Testis (tissue), 3 donors: ENCODE results near the gene SGMS2. TPM values are rescaled to one million over a fixed set of nuclear protein-coding genes. Genes with fewer than 3 reads are reported as not detected.

ENCODE experiments used
- DNase-seq: peaks from one replicate; pipeline ENCODE4 v3.0.0-alpha.2; 2019
- H3K27ac ChIP-seq, 2 donors: fragments of 200-600 bp; sonication (generic); one replicate each; pipeline ENCODE4 v1.5.1; 2019
- H3K27me3 ChIP-seq: fragments of 200-600 bp; sonication (generic); one replicate; pipeline ENCODE4 v1.5.1; 2019
- H3K36me3 ChIP-seq: fragments of 200-600 bp; sonication (generic); one replicate; pipeline ENCODE4 v1.5.1; 2017; ENCODE audit warnings: low read depth; ENCODE audit errors: missing control alignments
- H3K4me1 ChIP-seq: fragments of 200-600 bp; sonication (generic); one replicate; pipeline ENCODE4 v1.5.1; 2019
- H3K4me3 ChIP-seq, 2 donors: fragments of 200-600 bp; sonication (generic); one replicate each; pipeline ENCODE4 v1.5.1; 2017 to 2019
- H3K9me3 ChIP-seq: fragments of 200-600 bp; sonication (generic); one replicate; pipeline ENCODE4 v1.5.1; 2017
- CTCF ChIP-seq, 3 experiments: fragments of 450-650 bp in 2 of 3; fragments of 200-600 bp in 1 of 3; sonication (generic) in 1 of 3; IDR thresholded peaks; one replicate each; pipeline ENCODE4 v1.5.1; 2016 to 2019; ENCODE audit warnings: antibody characterized with exemption in 3 of 3, mild to moderate bottlenecking in 2 of 3, moderate library complexity in 1 of 3
- POLR2A ChIP-seq: fragments of 450-650 bp; IDR thresholded peaks from one replicate; pipeline ENCODE4 v1.6.1; 2017; ENCODE audit warnings: antibody characterized with exemption, mild to moderate bottlenecking, moderate library complexity
- WGBS, 2 donors: methylation state at CpG; one replicate each; pipeline ENCODE4 v1.1.5; 2018; 5-methylcytosine and 5-hydroxymethylcytosine counted together
- intact Hi-C: fragments of 100-400 bp; cut with DNase I; formaldehyde crosslinking; loops from one replicate; pipeline ENCODE4 v1.15.1; 2023; ENCODE audit warnings: low total_unique reads
- polyA plus RNA-seq: library from polyadenylated mRNA; stranded (reverse); fragments of 350-450 nt; fragmentation: Illumina TruSeq; extraction: RNeasy Lipid Tissue Mini Kit (QIAGEN cat#74804); gene quantifications from one replicate; pipeline ENCODE4 v1.2.3, GENCODE V29; 2014; ENCODE audit warnings: low read depth, low replicate concordance; ENCODE audit not compliant: insufficient read depth
- total RNA-seq, 2 donors: library from RNA; depleted of rRNA; stranded (reverse); fragments of >200 nt; gene quantifications; one replicate each; pipeline ENCODE4 v1.2.3, GENCODE V29; 2016

SGMS2 gene
- total and polyA plus RNA-seq, 3 donors from 2014 or later, result 22.2 to 31.7 (median 24.2) TPM

GRCh38 chr4:107866726-107867125, 42.0 kb downstream of the SGMS2 start:
- Histone ChIP-seq H3K27me3 (no peaks in the 10 kb centered on the region), H3K36me3 (no peaks in the 10 kb centered on the region), H3K4me1 (no peaks in the 10 kb centered on the region), H3K4me3 (no peak overlapping the region), H3K27ac (no peak overlapping the region), H3K9me3 (no peaks in the 10 kb centered on the region)
- TF ChIP-seq CTCF (IDR thresholded peaks at IDR 0.05) (no peak), POLR2A (no peak)
- intact Hi-C loops, result no loop called here
- WGBS, 2 donors, result 81 to 97% methylated on average over 1 of the region's 1 CpG
- no peak for DNase-seq

GRCh38 chr4:107870236-107870635, 45.5 kb downstream of the SGMS2 start:
- Histone ChIP-seq H3K27me3 (no peaks in the 10 kb centered on the region), H3K4me3 (no peak overlapping the region), H3K4me1 (no peaks in the 10 kb centered on the region), H3K36me3 (no peaks in the 10 kb centered on the region), H3K27ac (no peak overlapping the region), H3K9me3 (no peaks in the 10 kb centered on the region)
- TF ChIP-seq POLR2A (no peak), CTCF (IDR thresholded peaks at IDR 0.05) (no peak)
- intact Hi-C loops, result no loop called here
- WGBS, 2 donors, result 37 to 53% methylated on average over 6 of the region's 6 CpGs
- no peak for DNase-seq

- no peak overlapping the region for H3K4me3 ChIP-seq
- WGBS, 2 donors, result 32 to 36% methylated on average over 8 of the region's 8 CpGs
- no peaks in the 10 kb centered on the region for H3K27me3 ChIP-seq
- intact Hi-C loops, result no loop called here
- no peaks in the 10 kb centered on the region for H3K9me3 ChIP-seq
- DNase-seq, result no peak
- no peaks in the 10 kb centered on the region for H3K36me3 ChIP-seq
- no peak overlapping the region for H3K27ac ChIP-seq
- H3K4me1 ChIP-seq, result no peaks in the 10 kb centered on the region
- TF ChIP-seq CTCF (IDR thresholded peaks at IDR 0.05) (no peak), POLR2A (no peak)
Observed at GRCh38 chr4:107870916-107871786, 46.4 kb downstream of the SGMS2 start.

GRCh38 chr4:107874024-107874423, 49.3 kb downstream of the SGMS2 start:
- Histone ChIP-seq H3K9me3 (no peaks in the 10 kb centered on the region), H3K27ac (no peak overlapping the region), H3K36me3 (no peaks in the 10 kb centered on the region), H3K4me1 (no peaks in the 10 kb centered on the region), H3K4me3 (no peak overlapping the region), H3K27me3 (no peaks in the 10 kb centered on the region)
- TF ChIP-seq CTCF (IDR thresholded peaks at IDR 0.05) (no peak), POLR2A (no peak)
- DNase-seq, result no peak
- 63 to 79% methylated on average over 3 of the region's 3 CpGs for WGBS, 2 donors
- intact Hi-C loops, result no loop called here

- Histone ChIP-seq H3K4me3 (no peak overlapping the region), H3K27ac (no peak overlapping the region), H3K9me3 (no peaks in the 10 kb centered on the region), H3K36me3 (no peaks in the 10 kb centered on the region), H3K27me3 (no peaks in the 10 kb centered on the region), H3K4me1 (no peaks in the 10 kb centered on the region)
- 65 to 87% methylated on average over 1 of the region's 1 CpG for WGBS, 2 donors
- DNase-seq, result no peak
- intact Hi-C loops, result no loop called here
- TF ChIP-seq POLR2A, result no peak
- no peak for TF ChIP-seq CTCF (IDR thresholded peaks at IDR 0.05)
Observed at GRCh38 chr4:107876099-107876498, 51.4 kb downstream of the SGMS2 start.
